GM21526 (cell line): Measurements from ENCODE around the gene TRPM8.

Experiments
- ATAC-seq: cut with Tn5 transposase; IDR thresholded peaks from one replicate; pipeline ENCODE4 v1.9.1; 2021; ENCODE audit warnings: moderate library complexity; ENCODE audit not compliant: unreplicated experiment, low FRiP score

The TRPM8 gene

DNA sequence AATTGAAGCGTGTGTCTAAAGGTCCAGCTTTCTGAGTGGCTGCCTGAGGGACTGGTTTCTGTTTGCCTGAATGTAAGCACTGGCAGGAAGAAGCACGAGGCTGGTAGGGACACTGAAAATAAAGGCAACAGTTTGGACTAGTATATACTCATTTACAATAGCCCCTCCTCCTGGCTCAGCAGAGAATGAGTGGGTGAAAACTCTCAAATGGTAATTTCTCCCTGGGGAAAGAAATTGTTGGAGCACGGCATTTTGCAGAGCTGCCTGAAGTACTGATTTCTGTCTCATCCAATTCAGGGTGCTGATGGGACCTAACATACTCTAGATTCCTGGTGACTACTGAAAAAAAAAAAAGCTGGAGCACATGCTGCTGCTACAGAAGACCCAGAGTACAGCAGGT lies 116.0 kb downstream of the TRPM8 start:
- ATAC-seq, result no peak

DNA sequence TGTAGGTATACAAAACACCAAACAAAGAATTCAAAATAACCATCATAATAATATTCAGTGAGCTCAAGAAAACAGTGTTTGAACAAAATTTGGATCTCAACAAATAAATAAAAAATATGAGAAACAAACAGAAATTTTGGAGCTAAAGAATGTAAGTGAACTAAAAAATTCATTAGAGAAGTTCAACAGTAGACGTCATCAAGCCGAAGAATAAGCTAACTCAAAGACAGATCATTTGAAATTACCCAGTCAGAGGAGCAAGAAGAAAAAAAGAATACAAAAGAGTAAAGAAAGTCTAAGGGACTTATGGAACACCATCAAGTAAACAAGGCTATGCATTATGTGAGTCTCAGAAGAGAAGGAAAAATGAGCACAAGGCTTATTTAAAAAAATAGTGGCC lies 116.7 kb downstream of the TRPM8 start:
- no peak for ATAC-seq

DNA sequence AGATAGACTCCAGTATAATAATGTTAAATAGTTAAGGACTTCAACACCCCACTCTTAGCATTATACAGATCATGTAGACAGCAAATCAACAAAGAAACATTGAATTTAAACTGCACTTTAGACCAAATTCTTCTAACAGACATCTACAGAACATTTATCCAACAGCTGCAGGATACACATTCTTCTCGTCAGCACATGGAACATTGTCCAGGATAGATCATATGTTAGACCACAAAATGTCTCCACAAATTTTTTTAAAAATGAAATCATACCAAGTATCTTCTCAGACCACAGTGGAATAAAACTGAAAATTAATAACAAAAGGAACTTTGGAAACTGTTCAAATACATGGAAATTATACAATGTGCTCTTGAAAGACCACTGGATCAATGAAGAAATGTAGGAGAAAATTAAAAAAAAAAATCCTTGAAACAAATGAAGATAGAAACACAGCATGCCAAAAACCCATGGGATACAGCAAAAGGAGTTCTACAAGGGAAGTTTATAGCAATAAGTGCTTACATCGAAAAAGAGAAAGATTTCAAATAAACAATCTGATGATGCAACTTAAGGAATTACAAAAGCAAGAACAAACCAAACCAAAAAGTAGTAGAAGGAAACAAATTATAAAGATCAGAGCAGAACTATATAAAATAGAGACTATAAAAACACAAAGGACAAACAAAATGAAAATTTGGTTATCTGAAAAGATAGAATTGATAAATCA lies 121.1 kb downstream of the TRPM8 start:
- no peak for ATAC-seq

DNA sequence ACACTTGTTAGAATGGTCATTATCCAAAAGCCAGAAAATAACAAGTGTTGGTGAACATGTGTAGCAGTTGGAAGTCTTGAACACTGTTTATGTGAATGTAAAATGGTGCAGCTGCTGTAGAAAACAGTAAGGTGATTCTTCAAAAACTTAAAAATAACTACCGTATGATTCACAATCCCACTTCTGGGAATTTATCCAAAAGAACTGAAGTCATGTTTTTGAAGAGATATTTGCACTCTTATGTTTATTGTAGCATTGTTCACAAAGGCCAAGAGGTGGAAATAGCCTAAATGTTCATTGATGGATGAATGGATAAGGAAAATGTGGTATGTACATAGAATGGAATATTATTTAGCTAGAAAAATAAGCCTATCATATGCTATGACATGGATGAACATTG lies 127.0 kb downstream of the TRPM8 start:
- no peak for ATAC-seq

DNA sequence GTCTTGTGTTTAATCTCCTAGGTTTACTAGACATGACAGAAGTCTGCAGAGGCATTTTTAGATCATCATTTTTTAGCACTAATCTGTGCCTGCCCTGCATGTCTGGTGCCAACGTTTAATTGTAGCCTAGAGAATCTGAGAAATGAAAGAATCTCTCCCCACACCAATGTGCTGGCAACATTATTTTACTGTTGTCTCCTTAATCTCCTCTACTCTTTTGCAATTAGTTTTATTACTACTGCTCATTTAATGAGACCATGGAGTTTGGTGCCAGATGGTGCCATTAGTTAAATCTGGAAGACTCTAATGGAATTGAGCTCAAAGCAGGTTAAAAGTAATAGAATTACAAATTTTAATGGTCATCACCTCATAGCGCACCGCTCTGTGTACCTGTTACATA lies 129.3 kb downstream of the TRPM8 start:
- no peak for ATAC-seq

DNA sequence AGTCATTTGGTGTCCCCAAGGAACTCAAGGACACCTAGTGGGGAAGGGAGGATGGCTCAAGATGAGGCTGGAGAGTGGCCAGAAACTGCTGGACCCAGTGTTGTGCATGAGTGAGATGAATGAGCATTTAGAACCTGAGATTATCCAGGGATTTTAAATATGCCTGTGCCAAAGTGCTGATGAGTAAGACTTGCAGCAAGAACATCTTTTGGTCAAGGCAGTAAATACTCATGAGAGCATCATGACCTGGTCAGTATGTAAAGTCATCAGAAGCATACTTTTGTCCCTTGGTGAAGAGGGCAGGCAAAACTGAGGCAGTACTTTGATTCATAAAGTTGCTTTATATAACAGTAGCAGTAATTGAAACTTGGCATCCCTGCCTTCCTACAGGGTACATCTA lies 130.2 kb downstream of the TRPM8 start:
- ATAC-seq, result no peak

DNA sequence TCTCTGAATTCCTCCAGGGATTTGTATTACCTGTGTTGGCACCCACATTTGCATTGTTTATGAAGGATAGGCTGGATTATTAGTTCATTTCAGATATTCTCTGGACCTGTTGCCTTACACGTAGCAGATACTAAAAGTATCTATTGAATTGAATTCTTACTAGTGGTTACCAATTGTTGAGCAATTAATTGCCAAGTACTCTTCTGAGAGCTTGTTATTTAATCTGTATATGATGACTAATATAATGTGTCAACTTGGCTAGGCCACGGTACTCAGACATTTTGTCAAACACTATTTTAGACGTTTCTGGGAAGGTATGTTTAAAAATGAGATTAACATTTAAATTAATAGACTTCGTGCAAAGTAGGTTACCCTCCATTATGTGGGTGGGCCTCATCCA lies 130.9 kb downstream of the TRPM8 start:
- no peak for ATAC-seq

DNA sequence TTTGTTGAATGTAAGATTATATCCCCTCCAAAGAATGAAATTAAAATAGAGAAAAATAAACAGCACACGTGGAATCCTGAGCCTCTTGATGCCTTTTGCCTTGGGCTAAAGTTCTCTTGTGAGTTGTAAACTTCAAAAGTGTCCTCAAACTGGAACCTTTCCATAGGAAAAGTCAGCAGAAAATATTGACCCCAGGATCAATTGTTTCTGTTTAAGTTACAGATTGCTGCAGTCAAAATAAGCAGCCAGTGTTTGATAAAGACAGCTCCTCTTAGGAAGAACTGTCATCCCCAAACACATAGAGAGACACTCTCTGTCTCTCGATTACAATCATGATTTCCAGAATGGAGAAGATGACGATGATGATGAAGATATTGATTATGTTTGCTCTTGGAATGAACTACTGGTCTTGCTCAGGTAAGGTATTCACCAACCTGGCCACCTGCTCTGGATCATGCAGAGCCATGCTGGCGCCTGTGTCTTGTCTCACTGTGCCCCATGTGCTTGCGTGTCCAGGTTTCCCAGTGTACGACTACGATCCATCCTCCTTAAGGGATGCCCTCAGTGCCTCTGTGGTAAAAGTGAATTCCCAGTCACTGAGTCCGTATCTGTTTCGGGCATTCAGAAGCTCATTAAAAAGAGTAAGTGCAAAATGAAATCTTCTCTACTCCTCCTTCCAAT lies 133.4 kb downstream of the TRPM8 start, which contains the start of gene SPP2:
Gene SPP2, plus strand, starts transcription at position 248 of the 681 bp plus-strand sequence. Its CDS starts 85 bp downstream, at position 333.
- ATAC-seq, result no peak

DNA sequence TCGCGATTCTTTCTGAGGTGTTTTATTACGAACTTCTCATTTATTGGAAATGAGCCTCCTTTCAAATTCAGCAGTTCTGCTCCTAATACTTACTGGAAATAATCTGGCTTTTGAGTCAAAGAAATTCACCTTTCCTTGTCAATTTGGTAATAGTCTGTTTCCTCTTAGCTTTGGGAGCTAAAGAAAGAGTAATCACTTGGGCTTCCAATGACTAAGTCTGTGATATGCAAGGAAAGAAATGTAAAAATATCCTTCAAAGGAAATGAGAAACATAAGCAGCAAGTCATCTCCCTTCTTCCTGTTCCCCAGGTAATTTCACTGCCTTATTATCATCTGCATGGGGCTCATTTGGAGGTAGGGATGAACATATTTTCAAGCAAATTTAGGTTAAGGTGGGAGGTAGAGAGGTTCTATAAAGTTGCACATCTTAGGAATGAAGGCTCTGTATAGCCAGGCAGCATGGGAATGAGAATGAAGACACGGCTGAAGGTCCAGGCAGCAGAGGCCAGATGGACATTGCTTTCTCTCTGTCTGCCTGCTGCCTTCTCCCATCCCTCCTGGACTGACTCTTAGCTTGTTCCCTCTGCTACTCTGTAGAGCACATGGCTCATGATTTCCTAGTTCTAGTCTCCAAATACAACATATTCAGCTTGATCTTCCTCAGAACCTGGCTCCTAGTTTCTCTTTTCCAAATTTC lies 134.3 kb downstream of the TRPM8 start:
- no peak for ATAC-seq

DNA sequence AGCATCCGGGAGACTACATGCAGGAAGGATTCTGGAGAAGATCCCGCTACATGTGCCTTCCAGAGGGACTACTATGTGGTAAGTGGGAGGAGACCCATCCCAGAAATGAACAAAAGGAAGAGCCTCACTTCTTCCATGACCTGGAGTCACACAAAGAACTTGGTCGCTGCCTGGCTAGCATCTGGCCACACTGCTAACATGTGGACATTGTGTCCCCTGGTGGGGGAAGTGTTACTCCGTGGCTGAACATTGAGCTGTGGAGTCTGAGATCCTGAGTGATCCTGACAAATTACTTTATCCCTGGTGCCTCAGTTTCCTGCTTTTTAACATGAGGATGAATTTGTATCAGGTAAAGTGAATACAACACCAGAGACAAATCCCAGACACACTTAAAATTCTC lies 141.7 kb downstream of the TRPM8 start:
- ATAC-seq, result no peak

DNA sequence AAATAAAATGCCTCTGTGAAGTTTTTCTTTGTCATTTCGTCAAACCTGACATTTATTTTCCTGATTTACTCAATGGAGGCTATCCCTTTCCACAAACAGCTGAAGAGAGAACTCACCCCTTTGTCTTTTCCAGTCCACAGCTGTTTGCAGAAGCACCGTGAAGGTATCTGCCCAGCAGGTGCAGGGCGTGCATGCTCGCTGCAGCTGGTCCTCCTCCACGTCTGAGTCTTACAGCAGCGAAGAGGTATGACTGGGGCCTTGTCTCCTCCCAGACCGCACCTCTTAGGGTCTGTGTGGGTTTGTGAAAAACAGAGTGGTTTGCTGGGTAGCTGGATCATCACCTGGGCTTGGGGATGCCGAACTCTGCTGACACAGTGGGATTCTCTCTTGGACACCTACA lies 143.1 kb downstream of the TRPM8 start:
- no peak for ATAC-seq

DNA sequence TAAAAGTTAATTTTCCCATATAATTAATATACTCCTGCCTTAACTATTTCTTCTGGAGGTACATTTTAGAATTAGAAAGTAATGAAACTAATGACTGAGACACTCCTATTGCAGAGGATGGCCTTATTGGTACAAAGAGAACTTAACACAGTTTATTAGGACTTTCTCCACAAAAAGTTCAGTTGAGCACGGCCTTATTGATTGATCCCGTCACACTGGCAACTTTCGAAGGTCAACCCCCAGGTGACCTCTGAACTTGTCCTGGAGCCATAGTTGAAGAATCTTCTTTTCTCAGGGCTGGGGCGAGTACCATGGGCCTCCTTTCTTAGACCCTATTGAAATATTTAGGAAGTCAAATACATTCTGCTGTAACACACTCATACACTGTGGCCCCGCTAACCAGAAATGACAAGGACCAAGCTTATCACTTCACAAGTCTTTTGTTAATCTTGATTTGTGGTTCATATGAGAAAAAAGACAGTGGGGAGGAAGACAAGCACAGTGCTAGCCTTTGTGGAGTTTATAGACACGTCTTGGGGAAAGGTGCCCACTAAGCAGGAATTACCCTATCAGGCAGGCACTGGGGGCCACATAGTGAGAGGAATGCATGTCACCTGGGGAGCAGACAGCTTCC lies 144.6 kb downstream of the TRPM8 start:
- ATAC-seq, result no peak

DNA sequence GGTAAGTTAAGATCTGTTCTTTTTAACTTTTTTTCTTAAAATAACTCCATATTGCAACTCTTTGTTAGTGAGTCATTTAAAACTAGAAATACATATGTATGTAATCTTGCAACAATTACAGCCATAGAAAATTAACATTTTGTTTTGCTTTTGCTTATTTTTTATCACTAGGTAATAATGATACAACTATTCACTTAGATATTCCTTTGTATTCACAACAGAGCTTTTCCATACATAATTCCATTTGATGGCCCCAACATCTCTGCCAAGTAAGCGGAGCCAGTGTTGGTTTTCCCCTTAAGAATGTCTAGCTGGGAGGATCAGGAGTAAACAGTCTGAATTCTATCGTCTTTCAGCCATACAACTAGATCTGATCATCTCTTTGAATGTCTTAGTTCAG lies 149.4 kb downstream of the TRPM8 start:
- ATAC-seq, result no peak
